Heart left ventricle (tissue), 16 donors: Measurements from ENCODE around the gene FGF19. TPM values are rescaled to one million over a fixed set of nuclear protein-coding genes. Genes with fewer than 3 reads are reported as not detected.
A peak's percentile ranks its signal among the peaks of the same experiment; 100 is the strongest.

Experiments used
- ATAC-seq, 4 donors: fragments of 200-7000 bp; cut with Tn5 transposase; one replicate each; pipeline ENCODE4 v1.9.1; 2020 to 2022; ENCODE audit warnings: moderate library complexity in 4 of 4, mild to moderate bottlenecking in 3 of 4, moderate number of reproducible peaks in 1 of 4
- DNase-seq, 5 donors: peaks; one replicate each; pipeline ENCODE4 v3.0.0-alpha.2; 2020
- H3K27ac ChIP-seq, 12 donors: fragments of 200-600 bp; sonication (generic) in 4 of 12; one replicate each; pipeline versions ENCODE4 v1.5.0 to v1.8.0; 2016 to 2022; ENCODE audit warnings: mild to moderate bottlenecking in 2 of 12
- H3K27me3 ChIP-seq, 9 donors: fragments of 200-600 bp; sonication (generic) in 2 of 9; one replicate each; pipeline versions ENCODE4 v1.5.1 to v1.8.0; 2016 to 2022; ENCODE audit warnings: mild to moderate bottlenecking in 3 of 9
- H3K36me3 ChIP-seq, 9 donors: fragments of 200-600 bp; sonication (generic) in 2 of 9; one replicate each; pipeline versions ENCODE4 v1.5.0 to v1.8.0; 2018 to 2022; ENCODE audit warnings: mild to moderate bottlenecking in 2 of 9
- H3K4me1 ChIP-seq, 12 donors: fragments of 200-600 bp; sonication (generic) in 4 of 12; one replicate each; pipeline versions ENCODE4 v1.5.0 to v1.8.0; 2016 to 2022; ENCODE audit warnings: mild to moderate bottlenecking in 3 of 12
- H3K4me3 ChIP-seq, 12 donors: fragments of 200-600 bp; sonication (generic) in 4 of 12; one replicate each; pipeline versions ENCODE4 v1.5.0 to v1.8.0; 2017 to 2022; ENCODE audit warnings: mild to moderate bottlenecking in 9 of 12, moderate library complexity in 4 of 12
- H3K9me3 ChIP-seq, 12 donors: fragments of 200-600 bp; sonication (generic) in 4 of 12; one replicate each; pipeline versions ENCODE4 v1.5.0 to v1.8.0; 2016 to 2022; ENCODE audit warnings: mild to moderate bottlenecking in 1 of 12
- POLR2A ChIP-seq, 2 donors: fragments of 450-650 bp; IDR thresholded peaks; one replicate each; pipeline ENCODE4 v1.6.1; 2017; ENCODE audit warnings: antibody characterized with exemption in 2 of 2, mild to moderate bottlenecking in 2 of 2, moderate library complexity in 2 of 2
- WGBS, 4 donors: extraction: QIAGEN DNeasy Blood & Tissue Kit in 2 of 4; methylation state at CpG; one replicate each; pipeline versions ENCODE4 v1.1.5 to v1.1.7; 2013 to 2018; 5-methylcytosine and 5-hydroxymethylcytosine counted together
- intact Hi-C, 10 donors: fragments of 100-400 bp; cut with DNase I; formaldehyde crosslinking; loops; one replicate each; pipeline versions ENCODE4 v1.11.1 to v1.14.2; 2022
- polyA plus RNA-seq, 2 donors: library from polyadenylated mRNA; stranded (reverse); fragments of 200-250 nt; gene quantifications; one replicate each; pipeline ENCODE4 v1.2.3, GENCODE V29; 2013
- total RNA-seq, 9 donors: library from RNA; depleted of rRNA in 2 of 9; stranded (reverse); fragments of >200 nt in 2 of 9; fragmentation: NEBNext Ultra II Directional in 3 of 9; extraction: Animal tissue kit (Norgen Biotek cat#: 25700) in 3 of 9; gene quantifications; one replicate each; pipeline versions ENCODE4 v1.1.0 to v1.2.4, GENCODE V29; 2016 to 2023
- TF ChIP-seq, protein P1 (sequence below), 12 donors: fragments of 200-600 bp; sonication (generic) in 4 of 12; IDR thresholded peaks; one replicate each; pipeline versions ENCODE4 v1.5.0 to v1.8.0; 2018 to 2022; ENCODE audit warnings: antibody characterized with exemption in 12 of 12, mild to moderate bottlenecking in 5 of 12
- donor health status: ischemic (EF 13 %, LVEDD 7.1; RV severe dilation, severe dysfunction).
- donor health status: healthy with polysubstance abuse.
- donor health status: DM: no; HTN: yes; CAD: no.
- donor health status: DM: no; HTN: no; CAD: no.
- donor health status: ischemic (EF 25% LVEDD 6.9; RV normal size, moderate dysfunction).
- donor health status: ischemic (EF 25% LVEDD 5.7; RV mildly dilated, moderate dysfunction).
- donor health status: healthy.
- donor health status: DM: yes; HTN: yes; CAD: no.
- donor health status: ischemic (EF 35%, LVEDD 5.7; RV mildly dilated, moderate dysfunction).
- donor health status: nonischemic (EF 11% LVEDD 7.7; RV severe dilation, severe dysfunction).
- donor health status: DM: yes; HTN: yes; CAD: no.
- donor health status: PGD.
- donor health status: ischemic (EF 29% LVEDD 5.4; RV normal size, mild dysfunction).
- donor health status: nonischemic (EF 23%, LVEDD 6.1; RV moderate dilation, normal function).

The FGF19 gene
- total and polyA plus RNA-seq, 11 donors = not detected

DNA sequence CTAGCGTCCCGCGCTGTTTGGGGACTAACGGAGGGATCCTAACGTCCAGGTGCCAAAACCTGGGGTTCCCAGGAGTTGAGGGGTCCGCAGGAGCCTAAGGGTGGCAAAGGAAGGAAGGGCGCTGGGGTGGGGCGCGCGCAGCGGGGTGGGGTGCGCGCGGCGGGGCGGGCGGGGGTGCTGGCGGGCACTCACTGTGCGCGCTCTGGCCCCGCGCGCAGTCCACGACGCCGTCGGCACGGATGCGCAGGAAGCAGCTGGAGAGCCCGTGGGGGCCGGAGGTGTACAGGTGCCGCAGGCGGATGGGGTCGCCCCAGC lies 412 bp downstream of the FGF19 start:
- Histone ChIP-seq H3K36me3 (no peaks in the 10 kb centered on the region), H3K27me3 (peaks cover 46 to 88% (median 59%) of the 10 kb centered on the region in 9 donors), H3K4me3 (peak overlapping the region in 1 of 12 donors; percentile 18), H3K4me1 (peaks cover 0 to 40% (median 13%) of the 10 kb centered on the region in 12 donors), H3K9me3 (no peaks in the 10 kb centered on the region), H3K27ac (no peak overlapping the region)
- no peak for ATAC-seq
- TF ChIP-seq, protein P1, sequence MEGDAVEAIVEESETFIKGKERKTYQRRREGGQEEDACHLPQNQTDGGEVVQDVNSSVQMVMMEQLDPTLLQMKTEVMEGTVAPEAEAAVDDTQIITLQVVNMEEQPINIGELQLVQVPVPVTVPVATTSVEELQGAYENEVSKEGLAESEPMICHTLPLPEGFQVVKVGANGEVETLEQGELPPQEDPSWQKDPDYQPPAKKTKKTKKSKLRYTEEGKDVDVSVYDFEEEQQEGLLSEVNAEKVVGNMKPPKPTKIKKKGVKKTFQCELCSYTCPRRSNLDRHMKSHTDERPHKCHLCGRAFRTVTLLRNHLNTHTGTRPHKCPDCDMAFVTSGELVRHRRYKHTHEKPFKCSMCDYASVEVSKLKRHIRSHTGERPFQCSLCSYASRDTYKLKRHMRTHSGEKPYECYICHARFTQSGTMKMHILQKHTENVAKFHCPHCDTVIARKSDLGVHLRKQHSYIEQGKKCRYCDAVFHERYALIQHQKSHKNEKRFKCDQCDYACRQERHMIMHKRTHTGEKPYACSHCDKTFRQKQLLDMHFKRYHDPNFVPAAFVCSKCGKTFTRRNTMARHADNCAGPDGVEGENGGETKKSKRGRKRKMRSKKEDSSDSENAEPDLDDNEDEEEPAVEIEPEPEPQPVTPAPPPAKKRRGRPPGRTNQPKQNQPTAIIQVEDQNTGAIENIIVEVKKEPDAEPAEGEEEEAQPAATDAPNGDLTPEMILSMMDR (IDR thresholded peaks at IDR 0.05) = no peak
- TF ChIP-seq POLR2A (IDR thresholded peaks at IDR 0.05) = no peak
- 1 to 10% (median 2%) methylated on average over 2 to 34 of the region's 34 CpGs for WGBS, 4 donors
- no peak for DNase-seq
- intact Hi-C loops = loop anchor here in 1 of 10 donors (5.0 kb wide), 1 partner anchor 184 kb away; no protein-coding TSS in a partner anchor

DNA sequence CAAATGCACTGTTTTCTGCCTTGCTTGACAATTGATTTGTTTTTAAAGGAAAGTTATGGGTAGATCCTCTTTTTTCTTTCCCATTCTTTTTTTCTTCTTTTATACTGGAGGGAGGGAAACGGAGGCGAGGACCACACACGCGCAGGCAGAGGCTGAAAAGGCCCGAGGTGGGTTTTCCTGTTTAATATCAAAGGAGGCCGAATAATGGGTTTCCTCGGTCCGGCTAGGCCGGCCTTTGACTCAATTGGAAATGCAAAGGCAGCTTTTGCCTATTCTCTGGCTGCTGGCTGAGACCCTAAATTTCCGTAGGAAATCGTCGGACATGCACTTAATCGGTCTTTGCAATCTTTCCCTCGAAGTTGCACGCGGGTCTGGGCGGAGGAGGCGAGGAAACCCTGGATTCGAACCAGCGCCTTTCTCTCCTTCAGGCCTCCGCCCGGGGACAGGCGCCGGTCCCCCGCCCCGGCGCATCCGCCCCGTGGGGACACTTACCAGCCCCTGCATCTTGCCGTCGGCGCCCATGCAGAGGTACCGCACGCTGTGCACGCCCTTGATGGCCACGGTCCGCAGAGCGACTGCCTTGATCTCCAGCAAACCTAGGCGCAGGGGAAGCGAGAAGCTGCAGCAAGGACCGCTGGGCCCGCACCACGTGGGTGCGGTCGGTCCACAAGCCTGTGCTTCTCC lies 911 bp downstream of the FGF19 start:
- Histone ChIP-seq H3K27me3 (peaks cover 46 to 90% (median 59%) of the 10 kb centered on the region in 9 donors), H3K9me3 (no peaks in the 10 kb centered on the region), H3K4me1 (peaks cover 0 to 40% (median 13%) of the 10 kb centered on the region in 12 donors), H3K36me3 (no peaks in the 10 kb centered on the region), H3K27ac (no peak overlapping the region), H3K4me3 (no peak overlapping the region)
- ATAC-seq (no peak), DNase-seq (no peak)
- WGBS, 4 donors = 9 to 22% (median 12%) methylated on average over 30 to 45 of the region's 45 CpGs
- intact Hi-C loops = loop anchor here in 1 of 10 donors (5.0 kb wide), 1 partner anchor 184 kb away; no protein-coding TSS in a partner anchor
- no peak for TF ChIP-seq POLR2A (IDR thresholded peaks at IDR 0.05)
- TF ChIP-seq, protein P1 (IDR thresholded peaks at IDR 0.05) = no peak

DNA sequence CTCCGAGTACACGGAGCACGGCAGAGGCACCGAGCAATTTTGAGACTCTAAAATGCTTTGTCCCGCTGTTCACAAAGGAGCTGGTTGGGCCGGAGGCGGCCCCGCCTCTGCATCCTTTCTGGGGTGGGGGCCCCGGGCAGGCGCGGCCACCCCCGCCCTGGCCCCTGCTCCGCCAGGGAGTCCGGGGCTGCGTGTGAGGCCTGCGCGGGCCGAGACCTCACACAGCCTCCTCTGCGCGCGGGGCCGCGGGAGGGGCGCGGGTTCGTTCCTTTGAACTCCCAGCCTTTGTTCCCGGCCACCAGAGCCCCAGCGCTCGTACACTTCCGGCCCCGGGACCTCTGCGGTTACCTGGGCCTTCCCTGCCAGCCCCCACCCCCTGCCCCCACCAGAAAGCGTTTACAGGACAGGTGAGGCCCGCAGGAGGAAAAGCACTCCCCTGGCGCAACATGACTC lies 1.6 kb downstream of the FGF19 start:
- DNase-seq (no peak), ATAC-seq (no peak)
- intact Hi-C loops = loop anchor here in 1 of 10 donors (5.0 kb wide), 1 partner anchor 185 kb away; no protein-coding TSS in a partner anchor
- Histone ChIP-seq H3K9me3 (no peaks in the 10 kb centered on the region), H3K36me3 (no peaks in the 10 kb centered on the region), H3K27ac (no peak overlapping the region), H3K4me3 (no peak overlapping the region), H3K27me3 (peaks cover 46 to 87% (median 59%) of the 10 kb centered on the region in 9 donors), H3K4me1 (peaks cover 0 to 40% (median 13%) of the 10 kb centered on the region in 12 donors)
- TF ChIP-seq POLR2A (IDR thresholded peaks at IDR 0.05) = no peak
- TF ChIP-seq, protein P1 (IDR thresholded peaks at IDR 0.05) = no peak
- WGBS, 4 donors = 15 to 26% (median 17%) methylated on average over 16 to 35 of the region's 35 CpGs

DNA sequence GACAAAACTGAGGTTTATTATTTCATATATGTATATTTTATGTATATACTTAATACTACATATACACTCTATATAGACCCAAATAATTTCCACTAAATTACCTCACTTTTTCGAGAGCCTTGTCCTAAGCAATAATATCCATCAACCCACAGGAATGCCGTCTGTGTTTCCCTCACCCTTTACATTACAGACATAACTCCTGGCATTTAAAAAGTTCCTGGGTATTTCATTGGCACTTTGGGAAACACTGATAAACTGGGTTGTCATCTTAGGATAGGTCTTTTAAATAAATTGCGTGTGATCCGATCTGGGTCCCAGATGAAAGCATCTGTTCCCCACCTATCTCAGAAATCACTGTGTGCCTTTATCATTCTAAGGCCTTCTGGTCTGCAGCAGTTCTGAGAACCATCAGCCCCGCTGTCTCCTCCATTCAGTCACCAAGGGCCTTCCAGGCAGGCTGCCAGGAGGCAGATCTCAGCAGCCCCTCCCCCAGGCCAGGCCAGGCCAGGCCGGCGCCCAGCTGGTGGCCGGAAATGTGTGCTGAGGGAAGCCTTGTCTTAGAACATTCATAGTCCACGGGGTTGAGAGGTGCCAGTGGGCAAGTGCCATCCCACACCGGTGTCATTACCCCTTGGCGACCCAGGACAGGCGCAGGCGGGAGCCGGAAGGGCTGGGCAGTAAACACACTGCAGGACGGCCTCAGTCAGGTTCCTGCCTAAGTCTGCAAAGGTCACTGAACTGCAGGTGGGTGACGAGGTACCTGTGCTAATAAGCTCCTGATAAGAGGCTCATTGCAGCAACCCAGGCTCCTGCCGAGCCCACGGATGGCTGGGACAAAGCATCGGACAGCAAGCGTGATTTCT lies 3.3 kb downstream of the FGF19 start:
- peak; percentile 80 to 93 (median 90) for ATAC-seq
- Histone ChIP-seq H3K27me3 (peaks cover 39 to 83% (median 61%) of the 10 kb centered on the region in 9 donors), H3K4me1 (peaks cover 0 to 40% (median 13%) of the 10 kb centered on the region in 12 donors), H3K4me3 (no peak overlapping the region), H3K36me3 (no peaks in the 10 kb centered on the region), H3K9me3 (no peaks in the 10 kb centered on the region), H3K27ac (no peak overlapping the region)
- intact Hi-C loops = loop anchor here in 1 of 10 donors (5.0 kb wide), 1 partner anchor 187 kb away; no protein-coding TSS in a partner anchor
- peak; percentile 77 to 88 (median 81) for DNase-seq
- 26 to 34% (median 28%) methylated on average over 13 to 20 of the region's 20 CpGs for WGBS, 4 donors
- TF ChIP-seq POLR2A (IDR thresholded peaks at IDR 0.05) = no peak
- TF ChIP-seq, protein P1 (IDR thresholded peaks at IDR 0.05) = no peak
